ENCODE results near the gene DOCK7. TPM values are rescaled to one million over a fixed set of nuclear protein-coding genes. Genes with fewer than 3 reads are reported as not detected.

DOCK7 gene
- total RNA-seq, 1 donor from 2014 or later: 40.6 TPM

- no peak for TF ChIP-seq CTCF (IDR thresholded peaks at IDR 0.05; ENCODE audit: insufficient read depth, low read length, poor library complexity, severe bottlenecking)
- Histone ChIP-seq H3K36me3 (ENCODE audit: control insufficient read depth, insufficient read depth, low read length) (peaks cover 1% of the 10 kb centered on the region), H3K27me3 (ENCODE audit: control insufficient read depth, insufficient read depth, low read length) (no peaks in the 10 kb centered on the region), H3K4me3 (ENCODE audit: low read depth, low read length) (no peak overlapping the region)
- DNase-seq (ENCODE audit: low read depth): no peak
These were observed 188.0 kb downstream of the DOCK7 start for GRCh38 chr1:62500210-62500609.

DNA sequence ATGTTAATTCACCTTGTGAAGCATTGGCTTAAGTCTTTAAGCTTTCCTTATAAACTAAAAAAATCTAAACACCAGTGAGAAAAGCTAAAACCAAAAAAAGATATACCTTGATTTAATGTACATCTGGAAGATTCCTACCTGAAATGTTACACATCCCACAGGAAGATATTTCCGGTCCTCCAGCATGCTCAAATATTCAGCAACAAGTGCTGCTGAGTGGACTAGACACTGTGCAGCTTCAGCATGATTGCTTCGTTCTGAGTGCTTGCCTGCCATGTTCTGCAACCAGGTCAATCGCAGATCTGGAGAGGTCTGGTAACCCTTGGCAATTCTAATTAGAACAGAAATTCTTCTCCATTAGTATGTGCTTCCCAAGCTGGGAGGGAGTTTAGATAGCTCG lies 194.0 kb downstream of the DOCK7 start:
- no peaks in the 10 kb centered on the region for H3K36me3 ChIP-seq (ENCODE audit: control insufficient read depth, insufficient read depth, low read length)
- H3K4me3 ChIP-seq (ENCODE audit: low read depth, low read length): no peak overlapping the region
- H3K27me3 ChIP-seq (ENCODE audit: control insufficient read depth, insufficient read depth, low read length): no peaks in the 10 kb centered on the region
- TF ChIP-seq CTCF (IDR thresholded peaks at IDR 0.05; ENCODE audit: insufficient read depth, low read length, poor library complexity, severe bottlenecking): no peak
- no peak for DNase-seq (ENCODE audit: low read depth)

GRCh38 chr1:62493656-62494055 lies 194.5 kb downstream of the DOCK7 start:
- H3K36me3 ChIP-seq (ENCODE audit: control insufficient read depth, insufficient read depth, low read length): no peaks in the 10 kb centered on the region
- H3K27me3 ChIP-seq (ENCODE audit: control insufficient read depth, insufficient read depth, low read length): no peaks in the 10 kb centered on the region
- no peak overlapping the region for H3K4me3 ChIP-seq (ENCODE audit: low read depth, low read length)
- no peak for TF ChIP-seq CTCF (IDR thresholded peaks at IDR 0.05; ENCODE audit: insufficient read depth, low read length, poor library complexity, severe bottlenecking)
- DNase-seq (ENCODE audit: low read depth): no peak

DNA sequence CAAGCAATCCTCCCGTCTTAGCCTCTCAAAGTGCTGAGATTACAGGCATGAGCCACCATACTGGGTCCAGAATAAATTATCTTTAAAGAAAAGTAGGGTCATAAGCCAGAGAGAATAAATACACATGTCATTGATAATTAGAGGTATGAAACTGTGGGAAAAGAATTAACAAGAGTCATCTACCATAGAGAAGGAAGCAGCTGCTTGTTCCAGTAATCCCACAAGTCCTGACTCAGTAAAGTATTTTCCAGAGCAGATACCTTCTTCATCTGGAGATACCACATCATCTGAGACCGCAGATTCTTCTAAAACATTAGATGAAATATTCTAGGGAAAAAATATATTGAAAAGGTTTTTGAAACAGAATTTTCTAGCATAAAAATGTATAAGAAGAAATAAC lies 195.7 kb downstream of the DOCK7 start:
- Histone ChIP-seq H3K4me3 (ENCODE audit: low read depth, low read length) (no peak overlapping the region), H3K36me3 (ENCODE audit: control insufficient read depth, insufficient read depth, low read length) (no peaks in the 10 kb centered on the region), H3K27me3 (ENCODE audit: control insufficient read depth, insufficient read depth, low read length) (no peaks in the 10 kb centered on the region)
- TF ChIP-seq CTCF (IDR thresholded peaks at IDR 0.05; ENCODE audit: insufficient read depth, low read length, poor library complexity, severe bottlenecking): no peak
- DNase-seq (ENCODE audit: low read depth): no peak

GRCh38 chr1:62487956-62488355 lies 200.2 kb downstream of the DOCK7 start:
- no peak for TF ChIP-seq CTCF (IDR thresholded peaks at IDR 0.05; ENCODE audit: insufficient read depth, low read length, poor library complexity, severe bottlenecking)
- Histone ChIP-seq H3K4me3 (ENCODE audit: low read depth, low read length) (no peak overlapping the region), H3K36me3 (ENCODE audit: control insufficient read depth, insufficient read depth, low read length) (no peaks in the 10 kb centered on the region), H3K27me3 (ENCODE audit: control insufficient read depth, insufficient read depth, low read length) (no peaks in the 10 kb centered on the region)
- DNase-seq (ENCODE audit: low read depth): no peak

- Histone ChIP-seq H3K4me3 (ENCODE audit: low read depth, low read length) (no peak overlapping the region), H3K27me3 (ENCODE audit: control insufficient read depth, insufficient read depth, low read length) (no peaks in the 10 kb centered on the region), H3K36me3 (ENCODE audit: control insufficient read depth, insufficient read depth, low read length) (no peaks in the 10 kb centered on the region)
- DNase-seq (ENCODE audit: low read depth): no peak
- TF ChIP-seq CTCF (IDR thresholded peaks at IDR 0.05; ENCODE audit: insufficient read depth, low read length, poor library complexity, severe bottlenecking): no peak
These were observed 203.2 kb downstream of the DOCK7 start for GRCh38 chr1:62484824-62485468.

Data from kidney epithelial cell (primary cell).